Colonic mucosa (tissue), 4 donors: ENCODE results near the gene XCR1. TPM values are rescaled to one million over a fixed set of nuclear protein-coding genes. Genes with fewer than 3 reads are reported as not detected.

Experiments
- DNase-seq: peaks from one replicate; pipeline ENCODE4 v3.0.0-alpha.2; 2020
- H3K27ac ChIP-seq: fragments of 200-600 bp; one replicate; pipeline ENCODE4 v1.8.0; 2021
- H3K27me3 ChIP-seq: fragments of 200-600 bp; one replicate; pipeline ENCODE4 v1.8.0; 2021
- H3K36me3 ChIP-seq: fragments of 200-600 bp; one replicate; pipeline ENCODE4 v1.8.0; 2021
- H3K4me1 ChIP-seq: fragments of 200-600 bp; one replicate; pipeline ENCODE4 v1.8.0; 2021; ENCODE audit warnings: mild to moderate bottlenecking
- H3K4me3 ChIP-seq: fragments of 200-600 bp; one replicate; pipeline ENCODE4 v1.8.0; 2021
- H3K9ac ChIP-seq, 2 donors: one replicate each; pipeline ENCODE4 v1.7.0; 2013; ENCODE audit warnings: control low read depth in 2 of 2, low read depth in 2 of 2, low read length in 2 of 2
- H3K9me3 ChIP-seq: fragments of 200-600 bp; one replicate; pipeline ENCODE4 v1.8.0; 2021
- intact Hi-C: fragments of 100-400 bp; cut with DNase I; formaldehyde crosslinking; loops from one replicate; pipeline ENCODE4 v1.14.1; 2022
- total RNA-seq, 2 donors: library from RNA; stranded (reverse); fragmentation: NEBNext Ultra II Directional in 1 of 2; extraction: Animal tissue kit (Norgen Biotek cat#: 25700) in 1 of 2; gene quantifications; one replicate each; pipeline ENCODE4 v1.2.1, GENCODE V29; 2021
- TF ChIP-seq, protein P1 (sequence below): fragments of 200-600 bp; IDR thresholded peaks from one replicate; pipeline ENCODE4 v1.8.0; 2022; ENCODE audit warnings: antibody characterized with exemption, mild to moderate bottlenecking
- donor health status: healthy.
- donor health status: DM: no; HTN: no; CAD: no.
- donor health status: DM: no; HTN: no; CAD: no.

The XCR1 gene
- total RNA-seq, 2 donors from 2014 or later = 0.05 to 0.17 TPM

DNA sequence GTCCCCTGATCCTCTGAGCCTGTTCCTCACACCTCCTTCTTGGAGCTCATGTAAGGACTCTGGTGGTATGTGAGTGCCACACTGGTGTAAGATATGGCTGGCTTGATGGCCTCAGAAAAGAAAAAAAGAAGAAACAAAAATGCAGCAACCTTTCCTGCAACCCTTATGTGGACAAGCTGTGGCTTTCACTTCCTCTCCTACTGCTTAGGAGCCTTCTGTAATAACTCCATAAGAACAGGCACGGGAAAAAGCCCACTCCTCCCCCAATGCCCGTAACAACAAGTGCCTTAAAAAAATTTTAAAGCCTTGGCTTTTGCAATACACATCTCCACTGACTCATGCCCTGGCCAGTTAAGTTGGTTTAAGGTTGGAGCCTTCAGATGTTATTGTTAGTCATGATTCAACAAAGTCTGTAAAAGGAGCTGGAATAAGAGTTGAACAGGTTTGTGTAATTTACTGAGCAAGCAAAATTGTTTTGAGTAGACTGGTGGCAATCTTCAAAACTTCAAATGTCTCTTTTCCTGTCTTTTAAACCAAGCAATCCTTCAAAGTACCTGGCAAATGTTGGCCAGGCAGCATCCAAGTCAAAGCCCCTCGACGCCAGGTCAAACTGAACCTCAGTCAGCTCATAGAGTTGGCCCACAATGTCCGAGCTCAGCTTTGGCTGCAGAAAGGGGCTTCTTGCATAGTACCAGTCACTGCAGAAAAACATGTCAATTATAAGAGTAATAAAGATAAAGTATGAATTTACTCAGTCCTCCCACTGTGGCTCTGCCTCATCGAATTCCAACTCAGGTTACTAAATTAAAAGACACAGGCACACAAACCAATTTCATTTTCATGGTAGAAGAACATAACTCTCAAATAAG is 54.5 kb downstream of the XCR1 start:
- peaks cover 6% of the 10 kb centered on the region for H3K4me1 ChIP-seq
- H3K36me3 ChIP-seq = peaks cover 4% of the 10 kb centered on the region
- TF ChIP-seq, protein P1, sequence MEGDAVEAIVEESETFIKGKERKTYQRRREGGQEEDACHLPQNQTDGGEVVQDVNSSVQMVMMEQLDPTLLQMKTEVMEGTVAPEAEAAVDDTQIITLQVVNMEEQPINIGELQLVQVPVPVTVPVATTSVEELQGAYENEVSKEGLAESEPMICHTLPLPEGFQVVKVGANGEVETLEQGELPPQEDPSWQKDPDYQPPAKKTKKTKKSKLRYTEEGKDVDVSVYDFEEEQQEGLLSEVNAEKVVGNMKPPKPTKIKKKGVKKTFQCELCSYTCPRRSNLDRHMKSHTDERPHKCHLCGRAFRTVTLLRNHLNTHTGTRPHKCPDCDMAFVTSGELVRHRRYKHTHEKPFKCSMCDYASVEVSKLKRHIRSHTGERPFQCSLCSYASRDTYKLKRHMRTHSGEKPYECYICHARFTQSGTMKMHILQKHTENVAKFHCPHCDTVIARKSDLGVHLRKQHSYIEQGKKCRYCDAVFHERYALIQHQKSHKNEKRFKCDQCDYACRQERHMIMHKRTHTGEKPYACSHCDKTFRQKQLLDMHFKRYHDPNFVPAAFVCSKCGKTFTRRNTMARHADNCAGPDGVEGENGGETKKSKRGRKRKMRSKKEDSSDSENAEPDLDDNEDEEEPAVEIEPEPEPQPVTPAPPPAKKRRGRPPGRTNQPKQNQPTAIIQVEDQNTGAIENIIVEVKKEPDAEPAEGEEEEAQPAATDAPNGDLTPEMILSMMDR = no peak
- DNase-seq = no peak
- peak overlapping the region; percentile 30 for H3K27ac ChIP-seq
- H3K9me3 ChIP-seq = no peaks in the 10 kb centered on the region
- no peaks in the 10 kb centered on the region for H3K27me3 ChIP-seq
- no peak overlapping the region for H3K4me3 ChIP-seq
- no peak overlapping the region for H3K9ac ChIP-seq
- intact Hi-C loops = no loop called here

DNA sequence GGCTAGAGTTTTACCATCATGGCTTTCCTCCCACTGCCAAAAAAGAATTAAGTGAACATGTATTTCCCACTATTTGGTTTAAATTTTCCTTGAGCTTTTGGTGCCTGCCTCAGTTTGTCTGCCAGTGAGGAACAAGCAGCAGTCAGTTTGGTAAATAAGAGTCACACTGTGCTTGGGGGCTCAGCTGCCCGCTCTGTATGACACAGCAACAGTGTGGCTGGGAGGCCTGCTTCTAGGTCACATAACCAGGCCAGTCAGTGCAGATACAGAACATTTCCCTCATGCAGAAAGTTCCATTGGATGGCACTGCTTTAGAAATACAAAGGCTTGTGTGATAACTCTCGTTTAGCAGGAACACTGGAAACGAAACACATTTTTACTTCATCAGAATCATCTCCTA is 57.3 kb downstream of the XCR1 start:
- no peaks in the 10 kb centered on the region for H3K9me3 ChIP-seq
- TF ChIP-seq, protein P1 = no peak
- peaks cover 15% of the 10 kb centered on the region for H3K36me3 ChIP-seq
- no peak overlapping the region for H3K9ac ChIP-seq
- no peaks in the 10 kb centered on the region for H3K27me3 ChIP-seq
- no peak overlapping the region for H3K4me3 ChIP-seq
- no peaks in the 10 kb centered on the region for H3K4me1 ChIP-seq
- no peak for DNase-seq
- intact Hi-C loops = no loop called here
- H3K27ac ChIP-seq = no peak overlapping the region

DNA sequence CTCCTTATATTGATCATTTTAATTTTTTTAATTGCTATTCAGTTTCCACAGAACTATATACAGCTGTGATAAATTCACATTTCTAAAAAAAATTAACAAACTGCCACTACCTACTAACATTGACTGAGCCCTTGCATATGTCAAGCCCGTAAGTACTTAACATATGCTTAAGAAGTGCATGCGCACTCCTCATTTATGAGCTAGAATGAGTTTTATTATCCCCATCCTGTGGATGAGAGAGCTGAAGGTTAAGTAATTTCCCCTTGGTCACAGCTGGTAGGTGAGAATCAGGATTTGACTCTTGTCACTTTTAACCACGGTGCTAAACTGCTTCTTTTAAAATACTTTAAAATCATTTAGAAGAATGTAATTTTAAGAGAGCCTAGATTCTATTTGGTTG is 58.2 kb downstream of the XCR1 start:
- TF ChIP-seq, protein P1 = no peak
- no peaks in the 10 kb centered on the region for H3K9me3 ChIP-seq
- intact Hi-C loops = no loop called here
- no peak overlapping the region for H3K4me3 ChIP-seq
- no peak overlapping the region for H3K27ac ChIP-seq
- peaks cover 23% of the 10 kb centered on the region for H3K36me3 ChIP-seq
- H3K9ac ChIP-seq = no peak overlapping the region
- DNase-seq = no peak
- H3K4me1 ChIP-seq = no peaks in the 10 kb centered on the region
- no peaks in the 10 kb centered on the region for H3K27me3 ChIP-seq

DNA sequence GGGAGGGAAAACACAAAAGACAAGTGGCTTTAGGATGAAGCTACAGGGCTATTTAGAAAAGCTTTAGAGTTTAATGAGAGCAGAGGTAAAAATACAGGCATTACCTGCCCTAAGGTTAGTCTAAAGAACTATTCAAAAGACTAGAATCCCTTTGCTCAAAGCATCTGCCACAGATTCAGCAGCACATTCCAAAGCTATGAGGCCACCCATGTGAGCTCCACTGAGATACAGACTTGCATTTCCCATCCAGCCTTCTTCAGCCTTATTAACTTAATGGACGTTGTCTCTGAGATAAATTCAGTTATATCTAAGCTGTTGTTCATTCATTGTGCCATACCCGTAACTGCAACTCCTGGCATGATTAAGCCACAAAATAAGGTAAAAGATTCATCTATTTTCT is 58.6 kb downstream of the XCR1 start:
- no peaks in the 10 kb centered on the region for H3K4me1 ChIP-seq
- no peak for DNase-seq
- H3K27ac ChIP-seq = no peak overlapping the region
- TF ChIP-seq, protein P1 = no peak
- H3K27me3 ChIP-seq = no peaks in the 10 kb centered on the region
- H3K9me3 ChIP-seq = no peaks in the 10 kb centered on the region
- H3K36me3 ChIP-seq = peaks cover 24% of the 10 kb centered on the region
- no peak overlapping the region for H3K9ac ChIP-seq
- intact Hi-C loops = no loop called here
- H3K4me3 ChIP-seq = no peak overlapping the region

DNA sequence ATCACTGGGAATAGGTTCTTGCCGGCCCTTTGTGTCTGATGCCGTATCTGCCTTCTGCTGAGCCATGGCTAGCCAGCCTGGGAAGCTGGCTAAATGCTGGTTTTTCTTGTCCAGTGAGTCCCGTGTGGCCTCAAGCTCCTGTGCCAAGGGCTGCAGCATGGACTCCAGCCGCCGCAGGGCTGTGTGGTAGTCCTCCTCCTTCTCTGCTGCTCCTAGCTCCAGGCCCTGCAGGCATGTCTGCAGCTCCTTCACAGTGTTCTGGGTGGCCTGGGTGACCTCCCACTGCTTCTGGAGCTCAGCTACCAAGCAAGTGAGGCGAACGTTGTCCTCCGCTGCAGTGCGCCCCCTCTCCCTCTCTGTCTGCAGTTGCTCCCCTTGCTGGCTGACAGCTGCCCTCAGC is 59.1 kb downstream of the XCR1 start:
- no peak overlapping the region for H3K9ac ChIP-seq
- H3K4me3 ChIP-seq = no peak overlapping the region
- no peaks in the 10 kb centered on the region for H3K27me3 ChIP-seq
- TF ChIP-seq, protein P1 = no peak
- DNase-seq = no peak
- H3K27ac ChIP-seq = no peak overlapping the region
- peaks cover 24% of the 10 kb centered on the region for H3K36me3 ChIP-seq
- H3K4me1 ChIP-seq = no peaks in the 10 kb centered on the region
- H3K9me3 ChIP-seq = no peaks in the 10 kb centered on the region
- intact Hi-C loops = no loop called here
